ENCODE results near the gene NPR3. TPM values are rescaled to one million over a fixed set of nuclear protein-coding genes. Genes with fewer than 3 reads are reported as not detected.

NPR3 gene
- total RNA-seq, 1 donor from 2014 or later: 1.1 TPM

- Histone ChIP-seq H2AFZ (ENCODE audit: low read depth, low read length) (no peak overlapping the region), H3K36me3 (ENCODE audit: insufficient read depth, low read length) (no peaks in the 10 kb centered on the region), H3K9ac (ENCODE audit: low read length) (no peak overlapping the region), H3K4me1 (ENCODE audit: insufficient read depth, low read length) (peaks cover 4% of the 10 kb centered on the region), H3K4me3 (ENCODE audit: insufficient read depth, low read depth, low read length) (no peak overlapping the region), H3K79me2 (ENCODE audit: insufficient read depth, low read length) (no peaks in the 10 kb centered on the region), H4K20me1 (ENCODE audit: insufficient read depth, low read length) (no peaks in the 10 kb centered on the region), H3K4me2 (ENCODE audit: low read length) (no peak overlapping the region), H3K27ac (ENCODE audit: low read depth, low read length) (no peak overlapping the region), H3K27me3 (ENCODE audit: insufficient read depth, low read length) (no peaks in the 10 kb centered on the region), H3K9me3 (ENCODE audit: insufficient read depth, low read depth, low read length) (no peaks in the 10 kb centered on the region)
- peaks cover 12% of the 10 kb centered on the region for H3K9me3 Mint-ChIP-seq (ENCODE audit: unreplicated experiment)
- no peak for FAIRE-seq
- H3K36me3 Mint-ChIP-seq (ENCODE audit: low read depth, unreplicated experiment): peaks cover 1% of the 10 kb centered on the region
- H3K27me3 Mint-ChIP-seq (ENCODE audit: low read depth, unreplicated experiment): peaks cover 17% of the 10 kb centered on the region
- no peak for TF ChIP-seq CTCF (IDR thresholded peaks at IDR 0.05; ENCODE audit: insufficient read depth, low read depth, low read length)
- no peak for TF ChIP-seq EZH2 (IDR thresholded peaks at IDR 0.05; ENCODE audit: insufficient read depth, low read length)
- no peak for DNase-seq (ENCODE audit: low read depth)
- peaks cover 1% of the 10 kb centered on the region for H3K4me1 Mint-ChIP-seq (ENCODE audit: low read depth, unreplicated experiment)
- no peak overlapping the region for H3K4me3 Mint-ChIP-seq (ENCODE audit: unreplicated experiment)
- H3K27ac Mint-ChIP-seq (ENCODE audit: unreplicated experiment): no peak overlapping the region
Measured at GRCh38 chr5:32778403-32778802, 67.3 kb downstream of the NPR3 start.

- peaks cover 1% of the 10 kb centered on the region for H3K4me1 Mint-ChIP-seq (ENCODE audit: low read depth, unreplicated experiment)
- no peaks in the 10 kb centered on the region for H3K36me3 Mint-ChIP-seq (ENCODE audit: low read depth, unreplicated experiment)
- Histone ChIP-seq H3K9me3 (ENCODE audit: insufficient read depth, low read depth, low read length) (no peaks in the 10 kb centered on the region), H4K20me1 (ENCODE audit: insufficient read depth, low read length) (no peaks in the 10 kb centered on the region), H3K9ac (ENCODE audit: low read length) (no peak overlapping the region), H3K27ac (ENCODE audit: low read depth, low read length) (no peak overlapping the region), H3K4me1 (ENCODE audit: insufficient read depth, low read length) (peaks cover 4% of the 10 kb centered on the region), H3K36me3 (ENCODE audit: insufficient read depth, low read length) (no peaks in the 10 kb centered on the region), H2AFZ (ENCODE audit: low read depth, low read length) (no peak overlapping the region), H3K4me2 (ENCODE audit: low read length) (no peak overlapping the region), H3K79me2 (ENCODE audit: insufficient read depth, low read length) (no peaks in the 10 kb centered on the region), H3K4me3 (ENCODE audit: insufficient read depth, low read depth, low read length) (no peak overlapping the region), H3K27me3 (ENCODE audit: insufficient read depth, low read length) (no peaks in the 10 kb centered on the region)
- H3K4me3 Mint-ChIP-seq (ENCODE audit: unreplicated experiment): no peak overlapping the region
- no peak for TF ChIP-seq EZH2 (IDR thresholded peaks at IDR 0.05; ENCODE audit: insufficient read depth, low read length)
- TF ChIP-seq CTCF (IDR thresholded peaks at IDR 0.05; ENCODE audit: insufficient read depth, low read depth, low read length): no peak
- no peak overlapping the region for H3K27ac Mint-ChIP-seq (ENCODE audit: unreplicated experiment)
- peaks cover 11% of the 10 kb centered on the region for H3K9me3 Mint-ChIP-seq (ENCODE audit: unreplicated experiment)
- FAIRE-seq (no peak), DNase-seq (ENCODE audit: low read depth) (peak; percentile 55)
- peaks cover 11% of the 10 kb centered on the region for H3K27me3 Mint-ChIP-seq (ENCODE audit: low read depth, unreplicated experiment)
Measured at GRCh38 chr5:32779754-32780415, 68.8 kb downstream of the NPR3 start.

- Histone ChIP-seq H3K36me3 (ENCODE audit: insufficient read depth, low read length) (no peaks in the 10 kb centered on the region), H3K9ac (ENCODE audit: low read length) (no peak overlapping the region), H3K4me3 (ENCODE audit: insufficient read depth, low read depth, low read length) (no peak overlapping the region), H3K4me1 (ENCODE audit: insufficient read depth, low read length) (peaks cover 8% of the 10 kb centered on the region), H2AFZ (ENCODE audit: low read depth, low read length) (no peak overlapping the region), H3K79me2 (ENCODE audit: insufficient read depth, low read length) (no peaks in the 10 kb centered on the region), H3K27me3 (ENCODE audit: insufficient read depth, low read length) (no peaks in the 10 kb centered on the region), H4K20me1 (ENCODE audit: insufficient read depth, low read length) (no peaks in the 10 kb centered on the region), H3K27ac (ENCODE audit: low read depth, low read length) (no peak overlapping the region), H3K4me2 (ENCODE audit: low read length) (no peak overlapping the region), H3K9me3 (ENCODE audit: insufficient read depth, low read depth, low read length) (no peaks in the 10 kb centered on the region)
- H3K27ac Mint-ChIP-seq (ENCODE audit: unreplicated experiment): no peak overlapping the region
- TF ChIP-seq EZH2 (IDR thresholded peaks at IDR 0.05; ENCODE audit: insufficient read depth, low read length) (no peak), CTCF (IDR thresholded peaks at IDR 0.05; ENCODE audit: insufficient read depth, low read depth, low read length) (no peak)
- FAIRE-seq: no peak
- H3K27me3 Mint-ChIP-seq (ENCODE audit: low read depth, unreplicated experiment): peaks cover 11% of the 10 kb centered on the region
- DNase-seq (ENCODE audit: low read depth): peak; percentile 72
- peaks cover 1% of the 10 kb centered on the region for H3K4me1 Mint-ChIP-seq (ENCODE audit: low read depth, unreplicated experiment)
- H3K36me3 Mint-ChIP-seq (ENCODE audit: low read depth, unreplicated experiment): no peaks in the 10 kb centered on the region
- H3K4me3 Mint-ChIP-seq (ENCODE audit: unreplicated experiment): no peak overlapping the region
- peaks cover 11% of the 10 kb centered on the region for H3K9me3 Mint-ChIP-seq (ENCODE audit: unreplicated experiment)
Measured at GRCh38 chr5:32780508-32780919, 69.4 kb downstream of the NPR3 start.

Data from astrocyte (in vitro differentiated cells and primary cell).